ENCODE measurements around the gene NDNF.

The NDNF gene

GRCh38 chr4:121014544-121014943 lies 57.8 kb downstream of the NDNF start:
- no peak for DNase-seq

- DNase-seq, result no peak
These were observed 60.5 kb downstream of the NDNF start for GRCh38 chr4:121011780-121012340.

GRCh38 chr4:121011138-121011537 lies 61.2 kb downstream of the NDNF start:
- DNase-seq, result no peak

GRCh38 chr4:121009578-121010478 lies 62.5 kb downstream of the NDNF start:
- no peak for DNase-seq

GRCh38 chr4:121007660-121008059 lies 64.7 kb downstream of the NDNF start:
- no peak for DNase-seq

GRCh38 chr4:121003863-121004262 lies 68.5 kb downstream of the NDNF start:
- no peak for DNase-seq

GRCh38 chr4:120995266-120996010 lies 76.9 kb downstream of the NDNF start:
- DNase-seq, result no peak

- no peak for DNase-seq
These were observed 77.8 kb downstream of the NDNF start for GRCh38 chr4:120994521-120994920.

GRCh38 chr4:120991885-120992284 lies 80.5 kb downstream of the NDNF start:
- no peak for DNase-seq

GRCh38 chr4:120990246-120990645 lies 82.1 kb downstream of the NDNF start:
- DNase-seq, result no peak
